Mucosa of rectum (tissue), 2 donors: ENCODE measurements around the gene SLC9A7.

Experiments
- H3K27ac ChIP-seq, 2 donors: one replicate each; pipeline ENCODE4 v1.7.0; 2013; ENCODE audit warnings: inconsistent platforms in 2 of 2, low read depth in 2 of 2, low read length in 2 of 2
- H3K27me3 ChIP-seq, 2 donors: one replicate each; pipeline ENCODE4 v1.7.0; 2013; ENCODE audit warnings: low read length in 2 of 2; ENCODE audit not compliant: control insufficient read depth in 2 of 2, insufficient read depth in 2 of 2
- H3K36me3 ChIP-seq, 2 donors: one replicate each; pipeline ENCODE4 v1.7.0; 2013; ENCODE audit warnings: low read length in 2 of 2; ENCODE audit not compliant: control insufficient read depth in 2 of 2, insufficient read depth in 2 of 2
- H3K4me1 ChIP-seq, 2 donors: one replicate each; pipeline ENCODE4 v1.7.0; 2013; ENCODE audit warnings: low read length in 2 of 2, mild to moderate bottlenecking in 1 of 2; ENCODE audit not compliant: control insufficient read depth in 2 of 2, insufficient read depth in 2 of 2
- H3K4me3 ChIP-seq, 2 donors: one replicate each; pipeline ENCODE4 v1.7.0; 2013; ENCODE audit warnings: low read length in 2 of 2
- H3K9ac ChIP-seq, 2 donors: one replicate each; pipeline ENCODE4 v1.7.0; 2013; ENCODE audit warnings: low read length in 2 of 2, low read depth in 1 of 2, mild to moderate bottlenecking in 1 of 2
- H3K9me3 ChIP-seq, 2 donors: one replicate each; pipeline ENCODE4 v1.7.0; 2013; ENCODE audit warnings: low read length in 2 of 2; ENCODE audit not compliant: control insufficient read depth in 2 of 2
- donor health status: healthy.
- donor health status: Normal muscosa, but diverticular disease.

Gene SLC9A7

GRCh38 chrX:46782034-46782433, 23.1 kb upstream of the SLC9A7 start:
- Histone ChIP-seq H3K4me3 (no peak overlapping the region), H3K27me3 (peaks cover 0 to 5% of the 10 kb centered on the region in 2 donors), H3K9me3 (no peaks in the 10 kb centered on the region), H3K36me3 (no peaks in the 10 kb centered on the region), H3K27ac (no peak overlapping the region), H3K9ac (no peak overlapping the region), H3K4me1 (no peaks in the 10 kb centered on the region)

GRCh38 chrX:46777971-46778810, 19.3 kb upstream of the SLC9A7 start:
- Histone ChIP-seq H3K4me3 (no peak overlapping the region), H3K9ac (no peak overlapping the region), H3K9me3 (no peaks in the 10 kb centered on the region)

GRCh38 chrX:46770817-46771163, 11.9 kb upstream of the SLC9A7 start:
- no peak overlapping the region for H3K9ac ChIP-seq
- no peaks in the 10 kb centered on the region for H3K9me3 ChIP-seq
- peaks cover 0 to 13% of the 10 kb centered on the region in 2 donors for H3K27me3 ChIP-seq
- H3K36me3 ChIP-seq = no peaks in the 10 kb centered on the region
- no peaks in the 10 kb centered on the region for H3K4me1 ChIP-seq
- no peak overlapping the region for H3K27ac ChIP-seq
- H3K4me3 ChIP-seq = no peak overlapping the region

More at GRCh38 chrX:46777971-46778810, 19.3 kb upstream of the SLC9A7 start:
- no peak overlapping the region for H3K27ac ChIP-seq
- H3K36me3 ChIP-seq = no peaks in the 10 kb centered on the region
- no peaks in the 10 kb centered on the region for H3K4me1 ChIP-seq
- peaks cover 0 to 5% of the 10 kb centered on the region in 2 donors for H3K27me3 ChIP-seq

- no peak overlapping the region for H3K9ac ChIP-seq
- H3K4me1 ChIP-seq = no peaks in the 10 kb centered on the region
- H3K9me3 ChIP-seq = no peaks in the 10 kb centered on the region
- H3K27me3 ChIP-seq = peaks cover 0 to 13% of the 10 kb centered on the region in 2 donors
- H3K4me3 ChIP-seq = no peak overlapping the region
- no peaks in the 10 kb centered on the region for H3K36me3 ChIP-seq
- H3K27ac ChIP-seq = no peak overlapping the region
Observed at GRCh38 chrX:46770000-46770816, 11.3 kb upstream of the SLC9A7 start.

GRCh38 chrX:46762963-46763362, 4.0 kb upstream of the SLC9A7 start:
- Histone ChIP-seq H3K4me1 (no peaks in the 10 kb centered on the region), H3K9ac (no peak overlapping the region), H3K36me3 (no peaks in the 10 kb centered on the region), H3K4me3 (no peak overlapping the region), H3K27me3 (peaks cover 0 to 3% of the 10 kb centered on the region in 2 donors), H3K27ac (no peak overlapping the region), H3K9me3 (no peaks in the 10 kb centered on the region)

GRCh38 chrX:46759645-46759974, 692 bp upstream of the SLC9A7 start:
- no peaks in the 10 kb centered on the region for H3K4me1 ChIP-seq
- no peaks in the 10 kb centered on the region for H3K9me3 ChIP-seq
- H3K27me3 ChIP-seq = peaks cover 0 to 3% of the 10 kb centered on the region in 2 donors
- no peaks in the 10 kb centered on the region for H3K36me3 ChIP-seq
- H3K9ac ChIP-seq = no peak overlapping the region
- no peak overlapping the region for H3K27ac ChIP-seq
- H3K4me3 ChIP-seq = peak overlapping the region in 1 of 2 donors; percentile 39

GRCh38 chrX:46758163-46758955, 559 bp downstream of the SLC9A7 start:
- no peak overlapping the region for H3K27ac ChIP-seq
- peaks cover 0 to 3% of the 10 kb centered on the region in 2 donors for H3K27me3 ChIP-seq
- H3K4me1 ChIP-seq = no peaks in the 10 kb centered on the region
- H3K4me3 ChIP-seq = peak overlapping the region; percentile 44 to 60
- no peaks in the 10 kb centered on the region for H3K36me3 ChIP-seq
- H3K9ac ChIP-seq = peak overlapping the region in 1 of 2 donors; percentile 36
- no peaks in the 10 kb centered on the region for H3K9me3 ChIP-seq

- Histone ChIP-seq H3K36me3 (no peaks in the 10 kb centered on the region), H3K9ac (peak overlapping the region in 1 of 2 donors; percentile 36), H3K9me3 (no peaks in the 10 kb centered on the region), H3K27ac (no peak overlapping the region), H3K27me3 (peaks cover 0 to 3% of the 10 kb centered on the region in 2 donors), H3K4me1 (no peaks in the 10 kb centered on the region), H3K4me3 (peak overlapping the region in 1 of 2 donors; percentile 60)
Observed at GRCh38 chrX:46757593-46757992, 1.3 kb downstream of the SLC9A7 start.

- H3K9ac ChIP-seq = no peak overlapping the region
- H3K4me3 ChIP-seq = no peak overlapping the region
- H3K27me3 ChIP-seq = peaks cover 0 to 3% of the 10 kb centered on the region in 2 donors
- no peaks in the 10 kb centered on the region for H3K4me1 ChIP-seq
- no peaks in the 10 kb centered on the region for H3K9me3 ChIP-seq
- H3K27ac ChIP-seq = no peak overlapping the region
- no peaks in the 10 kb centered on the region for H3K36me3 ChIP-seq
Observed at GRCh38 chrX:46757052-46757451, 1.9 kb downstream of the SLC9A7 start.
